HepG2 (cell line): Measurements from ENCODE around the gene CH25H. TPM values are rescaled to one million over a fixed set of nuclear protein-coding genes. Genes with fewer than 3 reads are reported as not detected.

Source experiments
- AHR ChIP-seq: IDR thresholded peaks from 2 replicates; pipeline ENCODE4 v1.6.1; 2018; ENCODE audit warnings: missing genetic modification reagents, missing compliant biosample characterization
- ATF6 ChIP-seq: sonication (generic); formaldehyde crosslinking; conservative IDR thresholded peaks from 2 replicates; pipeline ENCODE4 v1.4.0; 2020; ENCODE audit warnings: missing genetic modification reagents
- GPBP1L1 ChIP-seq: sonication (generic); formaldehyde crosslinking; IDR thresholded peaks from 2 replicates; pipeline ENCODE4 v1.5.0; 2020; ENCODE audit warnings: mild to moderate bottlenecking, missing genetic modification reagents
- IKZF5 ChIP-seq: IDR thresholded peaks from 2 replicates; pipeline ENCODE4 v1.6.1; 2018; ENCODE audit warnings: missing genetic modification reagents, mild to moderate bottlenecking, missing compliant biosample characterization
- KLF16 ChIP-seq, 2 experiments: sonication (generic) in 1 of 2; formaldehyde crosslinking in 1 of 2; IDR thresholded peaks; 2 replicates each; pipeline versions ENCODE4 v1.6.1 to v1.8.0; 2016 to 2023; ENCODE audit warnings: missing genetic modification reagents in 2 of 2, missing compliant biosample characterization in 1 of 2
- NFAT5 ChIP-seq: sonication (generic); formaldehyde crosslinking; IDR thresholded peaks from 2 replicates; pipeline ENCODE4 v1.4.0; 2020; ENCODE audit warnings: missing genetic modification reagents
- NKX3-1 ChIP-seq: sonication (generic); formaldehyde crosslinking; IDR thresholded peaks from 2 replicates; pipeline ENCODE4 v1.5.0; 2020; ENCODE audit warnings: missing genetic modification reagents
- SKIL ChIP-seq: sonication (generic); formaldehyde crosslinking; IDR thresholded peaks from 2 replicates; pipeline ENCODE4 v1.8.0; 2022; ENCODE audit warnings: missing genetic modification reagents, mild to moderate bottlenecking, moderate library complexity, borderline replicate concordance
- ZBTB2 ChIP-seq: sonication (generic); formaldehyde crosslinking; IDR thresholded peaks from 2 replicates; pipeline ENCODE4 v1.8.0; 2022; ENCODE audit warnings: low read depth, missing genetic modification reagents
- ZBTB7B ChIP-seq: sonication (generic); formaldehyde crosslinking; IDR thresholded peaks from 2 replicates; pipeline ENCODE4 v1.4.0; 2020; ENCODE audit warnings: missing genetic modification reagents
- ZFP36 ChIP-seq: fragments of 150-350 bp; IDR thresholded peaks from 2 replicates; pipeline ENCODE4 v1.6.1; 2018; ENCODE audit warnings: borderline replicate concordance, low read length, low read depth; ENCODE audit not compliant: partially characterized antibody
- ZNF101 ChIP-seq: sonication (generic); formaldehyde crosslinking; IDR thresholded peaks from 2 replicates; pipeline ENCODE4 v1.4.0; 2020; ENCODE audit warnings: mild to moderate bottlenecking, low read depth, missing genetic modification reagents, borderline replicate concordance
- ZNF432 ChIP-seq: sonication (generic); formaldehyde crosslinking; IDR thresholded peaks from 2 replicates; pipeline ENCODE4 v1.5.0; 2020; ENCODE audit warnings: missing genetic modification reagents, mild to moderate bottlenecking, borderline replicate concordance
- polyA plus RNA-seq, 8 experiments: library from polyadenylated mRNA; depleted of rRNA in 3 of 8; stranded (reverse) in 7 of 8; unstranded in 1 of 8; fragments of >200 nt; fragmentation: Illumina TruSeq in 4 of 8; extraction: Trizol in 4 of 8; gene quantifications; 2 replicates each; pipeline versions ENCODE4 v1.2.1 to v1.2.3, GENCODE V29; 2011 to 2016; ENCODE audit warnings: low read depth in 4 of 8, missing spikeins in 1 of 8, mixed read lengths in 1 of 8; ENCODE audit not compliant: insufficient read depth in 1 of 8
- total RNA-seq, 5 experiments: library from RNA; depleted of rRNA; stranded (reverse); fragments of >200 nt; fragmentation: Illumina TruSeq; extraction: Trizol; gene quantifications; 2 replicates each; pipeline ENCODE4 v1.2.3, GENCODE V29; 2016; ENCODE audit warnings: low read depth in 1 of 5

The CH25H gene
- total and polyA plus RNA-seq, 2 of the 13 experiments (the other 11 are each of a cell fraction or from before 2014, with no cell fraction given): not detected

- TF ChIP-seq ATF6 (CRISPR knock-in tag) (no peak), NKX3-1 (0 out of 2 replicates have a peak, but pooled peaks have one; percentile 13), AHR (CRISPR knock-in tag) (0 out of 2 replicates have a peak, but pooled peaks have one; percentile 32), SKIL (no peak), ZBTB2 (CRISPR knock-in tag) (no peak), IKZF5 (peak; percentile 64; the same call in 1 of the 2 replicates), KLF16 (CRISPR knock-in tag; IDR thresholded peaks at IDR 0.05) (peak in 1 of 2 experiments; percentile 53; a peak in 1 of 4 replicates), ZNF101 (CRISPR knock-in tag) (no peak), GPBP1L1 (no peak), ZNF432 (no peak), ZFP36 (no peak), ZBTB7B (CRISPR knock-in tag) (peak; percentile 93), NFAT5 (CRISPR knock-in tag) (no peak)
Observed at GRCh38 chr10:89251409-89252224, 44.5 kb upstream of the CH25H start, which contains the start of gene LIPA (continued).
